Colonic mucosa (tissue), 4 donors: ENCODE measurements around the gene ITGA1. TPM values are rescaled to one million over a fixed set of nuclear protein-coding genes. Genes with fewer than 3 reads are reported as not detected.
A peak's percentile ranks its signal among the peaks of the same experiment; 100 is the strongest.

Experiments
- DNase-seq: peaks from one replicate; pipeline ENCODE4 v3.0.0-alpha.2; 2020
- H3K27ac ChIP-seq: fragments of 200-600 bp; one replicate; pipeline ENCODE4 v1.8.0; 2021
- H3K27me3 ChIP-seq: fragments of 200-600 bp; one replicate; pipeline ENCODE4 v1.8.0; 2021
- H3K36me3 ChIP-seq: fragments of 200-600 bp; one replicate; pipeline ENCODE4 v1.8.0; 2021
- H3K4me1 ChIP-seq: fragments of 200-600 bp; one replicate; pipeline ENCODE4 v1.8.0; 2021; ENCODE audit warnings: mild to moderate bottlenecking
- H3K4me3 ChIP-seq: fragments of 200-600 bp; one replicate; pipeline ENCODE4 v1.8.0; 2021
- H3K9ac ChIP-seq, 2 donors: one replicate each; pipeline ENCODE4 v1.7.0; 2013; ENCODE audit warnings: control low read depth in 2 of 2, low read depth in 2 of 2, low read length in 2 of 2
- H3K9me3 ChIP-seq: fragments of 200-600 bp; one replicate; pipeline ENCODE4 v1.8.0; 2021
- intact Hi-C: fragments of 100-400 bp; cut with DNase I; formaldehyde crosslinking; loops from one replicate; pipeline ENCODE4 v1.14.1; 2022
- total RNA-seq, 2 donors: library from RNA; stranded (reverse); fragmentation: NEBNext Ultra II Directional in 1 of 2; extraction: Animal tissue kit (Norgen Biotek cat#: 25700) in 1 of 2; gene quantifications; one replicate each; pipeline ENCODE4 v1.2.1, GENCODE V29; 2021
- TF ChIP-seq, protein P1 (sequence below): fragments of 200-600 bp; IDR thresholded peaks from one replicate; pipeline ENCODE4 v1.8.0; 2022; ENCODE audit warnings: antibody characterized with exemption, mild to moderate bottlenecking
- donor health status: healthy.
- donor health status: DM: no; HTN: no; CAD: no.
- donor health status: DM: no; HTN: no; CAD: no.

The ITGA1 gene
- total RNA-seq, 2 donors from 2014 or later = 19.2 to 52.5 TPM

DNA sequence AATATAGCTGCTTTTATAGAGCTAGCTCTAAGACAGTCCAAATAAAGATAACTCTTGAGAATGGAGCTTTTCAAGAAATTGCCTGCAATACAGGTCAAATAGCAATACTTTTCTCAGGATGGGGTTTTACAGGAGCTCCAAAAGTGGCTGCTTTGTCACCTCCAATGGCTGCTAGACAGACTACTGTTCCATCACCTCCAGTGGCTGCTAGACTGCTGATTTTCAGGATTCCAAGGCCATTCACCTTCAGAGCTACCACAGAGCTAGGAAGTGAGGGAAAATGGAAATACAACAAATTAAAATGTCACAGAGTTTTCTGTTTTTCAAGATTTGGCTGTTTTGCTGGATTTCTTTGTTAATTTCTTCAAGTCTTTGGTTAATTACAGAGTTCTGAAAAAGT, 8.5 kb upstream of the ITGA1 start:
- Histone ChIP-seq H3K27me3 (no peaks in the 10 kb centered on the region), H3K36me3 (no peaks in the 10 kb centered on the region), H3K4me1 (no peaks in the 10 kb centered on the region), H3K9ac (no peak overlapping the region), H3K27ac (no peak overlapping the region), H3K9me3 (no peaks in the 10 kb centered on the region), H3K4me3 (no peak overlapping the region)
- TF ChIP-seq, protein P1, sequence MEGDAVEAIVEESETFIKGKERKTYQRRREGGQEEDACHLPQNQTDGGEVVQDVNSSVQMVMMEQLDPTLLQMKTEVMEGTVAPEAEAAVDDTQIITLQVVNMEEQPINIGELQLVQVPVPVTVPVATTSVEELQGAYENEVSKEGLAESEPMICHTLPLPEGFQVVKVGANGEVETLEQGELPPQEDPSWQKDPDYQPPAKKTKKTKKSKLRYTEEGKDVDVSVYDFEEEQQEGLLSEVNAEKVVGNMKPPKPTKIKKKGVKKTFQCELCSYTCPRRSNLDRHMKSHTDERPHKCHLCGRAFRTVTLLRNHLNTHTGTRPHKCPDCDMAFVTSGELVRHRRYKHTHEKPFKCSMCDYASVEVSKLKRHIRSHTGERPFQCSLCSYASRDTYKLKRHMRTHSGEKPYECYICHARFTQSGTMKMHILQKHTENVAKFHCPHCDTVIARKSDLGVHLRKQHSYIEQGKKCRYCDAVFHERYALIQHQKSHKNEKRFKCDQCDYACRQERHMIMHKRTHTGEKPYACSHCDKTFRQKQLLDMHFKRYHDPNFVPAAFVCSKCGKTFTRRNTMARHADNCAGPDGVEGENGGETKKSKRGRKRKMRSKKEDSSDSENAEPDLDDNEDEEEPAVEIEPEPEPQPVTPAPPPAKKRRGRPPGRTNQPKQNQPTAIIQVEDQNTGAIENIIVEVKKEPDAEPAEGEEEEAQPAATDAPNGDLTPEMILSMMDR = no peak
- intact Hi-C loops = no loop called here
- no peak for DNase-seq

DNA sequence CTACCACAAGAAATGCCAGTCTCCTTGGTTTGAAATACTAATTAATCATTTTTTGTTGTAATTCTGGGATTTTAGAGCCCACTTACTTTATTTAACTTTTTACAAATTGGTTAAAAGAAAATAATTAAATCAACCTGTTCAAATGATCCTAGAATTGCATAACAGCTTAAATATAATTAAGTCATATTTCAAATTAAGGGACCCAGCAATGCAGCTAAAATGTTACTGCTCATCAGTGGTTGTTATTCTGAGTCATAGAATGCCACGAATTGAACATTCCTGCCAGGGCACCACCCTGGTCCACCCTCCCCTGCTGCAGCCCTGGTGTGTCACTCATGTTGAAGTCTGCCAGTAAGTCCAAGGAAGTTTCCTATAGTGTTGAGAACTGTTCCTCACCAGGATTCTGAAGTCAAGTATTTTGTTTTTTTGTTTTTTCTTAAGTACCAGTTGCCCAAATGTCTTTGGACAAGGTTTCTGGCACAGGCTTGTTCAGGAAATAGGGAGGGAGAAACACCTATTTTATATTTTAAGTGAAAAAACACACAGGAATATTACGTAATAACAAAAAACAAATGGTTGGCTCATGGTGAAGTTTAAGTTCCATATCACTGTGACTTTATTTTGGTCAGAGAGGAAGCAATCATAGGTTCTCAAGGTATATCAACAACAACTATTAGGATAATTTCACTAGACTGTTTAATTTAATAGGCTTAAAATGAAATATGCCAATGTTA, 4.3 kb upstream of the ITGA1 start:
- TF ChIP-seq, protein P1 = no peak
- no peak overlapping the region for H3K9ac ChIP-seq
- H3K4me3 ChIP-seq = no peak overlapping the region
- no peaks in the 10 kb centered on the region for H3K9me3 ChIP-seq
- H3K4me1 ChIP-seq = no peaks in the 10 kb centered on the region
- no peak overlapping the region for H3K27ac ChIP-seq
- H3K36me3 ChIP-seq = no peaks in the 10 kb centered on the region
- DNase-seq = no peak
- H3K27me3 ChIP-seq = no peaks in the 10 kb centered on the region
- intact Hi-C loops = loop anchor here (10.0 kb wide), 1 partner anchor 311 kb away; no protein-coding TSS in a partner anchor

DNA sequence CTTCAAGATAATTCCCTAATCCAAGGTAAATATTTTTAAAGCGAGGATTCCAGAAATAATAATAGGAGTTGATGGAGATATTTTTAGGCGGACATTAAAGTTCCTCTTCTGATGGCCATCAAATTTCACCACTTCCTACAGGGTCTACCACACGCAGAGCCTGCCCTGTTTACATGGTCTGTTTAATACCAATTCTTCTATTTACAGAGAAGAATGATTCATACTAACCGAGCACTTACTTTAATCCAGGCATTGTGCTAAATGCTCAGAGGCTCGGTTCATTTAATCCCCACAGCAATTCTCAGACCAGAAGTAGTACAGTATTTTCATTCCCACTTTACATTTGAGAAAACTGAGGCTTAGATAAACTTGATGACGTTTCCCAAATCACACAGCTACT, 3.0 kb upstream of the ITGA1 start:
- no peaks in the 10 kb centered on the region for H3K27me3 ChIP-seq
- TF ChIP-seq, protein P1 = no peak
- no peaks in the 10 kb centered on the region for H3K4me1 ChIP-seq
- no peak overlapping the region for H3K27ac ChIP-seq
- no peaks in the 10 kb centered on the region for H3K36me3 ChIP-seq
- intact Hi-C loops = loop anchor here (10.0 kb wide), 1 partner anchor 310 kb away; no protein-coding TSS in a partner anchor
- no peak overlapping the region for H3K4me3 ChIP-seq
- H3K9ac ChIP-seq = no peak overlapping the region
- DNase-seq = no peak
- H3K9me3 ChIP-seq = no peaks in the 10 kb centered on the region

DNA sequence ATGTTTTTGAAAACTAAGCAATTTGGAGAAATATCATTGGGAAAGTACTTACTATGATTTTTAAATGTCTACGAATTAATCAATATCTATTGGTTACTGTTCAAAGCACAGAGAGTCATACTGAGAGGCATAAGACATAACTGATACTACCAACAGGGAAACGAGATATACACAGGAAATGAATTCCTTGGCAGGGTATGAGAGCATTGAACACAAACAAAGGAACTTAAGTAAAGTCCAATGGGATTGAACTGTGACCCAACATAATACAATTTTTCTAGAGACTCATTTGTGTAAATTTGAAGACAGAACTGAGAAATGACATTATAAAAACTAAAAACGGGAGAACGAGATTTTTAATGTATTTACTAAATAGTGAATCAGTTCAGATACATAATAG, 1.3 kb upstream of the ITGA1 start:
- peak overlapping the region in 1 of 2 donors; percentile 84 for H3K9ac ChIP-seq
- H3K27ac ChIP-seq = no peak overlapping the region
- DNase-seq = no peak
- intact Hi-C loops = loop anchor here (2.0 to 10.0 kb wide), 2 partner anchors 128 to 308 kb away; no protein-coding TSS in a partner anchor
- no peaks in the 10 kb centered on the region for H3K9me3 ChIP-seq
- no peak overlapping the region for H3K4me3 ChIP-seq
- H3K27me3 ChIP-seq = no peaks in the 10 kb centered on the region
- H3K36me3 ChIP-seq = no peaks in the 10 kb centered on the region
- peaks cover 4% of the 10 kb centered on the region for H3K4me1 ChIP-seq
- TF ChIP-seq, protein P1 = no peak

DNA sequence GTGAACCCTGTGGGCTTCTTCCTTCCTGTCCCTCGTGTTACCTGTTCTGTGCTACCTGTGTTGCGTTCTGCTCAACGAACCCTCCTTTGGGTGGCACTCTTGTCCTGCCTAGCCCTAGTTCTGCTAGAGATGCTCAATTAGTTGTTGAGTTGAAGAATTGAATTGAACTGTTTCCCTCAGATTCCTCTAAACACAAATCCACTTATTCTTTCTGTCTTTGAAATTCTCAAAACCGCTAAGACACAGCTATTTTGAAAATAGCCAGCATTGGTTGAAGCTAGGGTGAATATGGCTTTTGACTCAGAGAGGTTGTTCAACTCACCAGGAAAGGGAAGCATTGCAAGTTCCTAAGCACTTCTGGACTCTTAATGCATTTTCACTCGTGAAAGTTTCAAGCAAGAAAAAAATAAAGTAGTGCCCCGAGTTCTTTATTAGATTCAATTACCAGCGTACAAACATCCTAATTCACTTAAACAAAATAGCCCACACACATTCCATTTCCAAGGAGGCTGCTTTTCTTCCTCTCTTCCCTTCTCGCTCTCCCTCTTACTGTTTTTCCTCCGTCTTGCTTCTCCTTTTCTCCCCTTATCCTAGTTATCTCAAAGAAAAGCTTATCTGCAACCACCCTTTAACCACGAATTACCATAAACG, 642 bp upstream of the ITGA1 start:
- no peaks in the 10 kb centered on the region for H3K27me3 ChIP-seq
- no peaks in the 10 kb centered on the region for H3K9me3 ChIP-seq
- TF ChIP-seq, protein P1 = no peak
- DNase-seq = peak; percentile 71
- intact Hi-C loops = loop anchor here (2.0 to 10.0 kb wide), 2 partner anchors 128 to 308 kb away; no protein-coding TSS in a partner anchor
- H3K27ac ChIP-seq = peak overlapping the region; percentile 97
- no peaks in the 10 kb centered on the region for H3K36me3 ChIP-seq
- peak overlapping the region; percentile 74 for H3K4me3 ChIP-seq
- peak overlapping the region; percentile 74 to 84 for H3K9ac ChIP-seq
- peaks cover 4% of the 10 kb centered on the region for H3K4me1 ChIP-seq
